Stimulated activated naive CD4-positive, alpha-beta T cell treated with Interleukin-2 at 50 U/mL for 16 hours (primary cell): ENCODE measurements around the gene PTGER1.
A peak's percentile ranks its signal among the peaks of the same experiment; 100 is the strongest.
"Not testable (repeated sequence)": the region's sequence is repeated elsewhere in the genome, so short reads cannot be mapped to it uniquely, and the experiment has no call there.

Source experiments
- DNase-seq: peaks from one replicate; lab custom pipeline; 2025; lab: John Stamatoyannopoulos, UW

PTGER1 gene, protein sequence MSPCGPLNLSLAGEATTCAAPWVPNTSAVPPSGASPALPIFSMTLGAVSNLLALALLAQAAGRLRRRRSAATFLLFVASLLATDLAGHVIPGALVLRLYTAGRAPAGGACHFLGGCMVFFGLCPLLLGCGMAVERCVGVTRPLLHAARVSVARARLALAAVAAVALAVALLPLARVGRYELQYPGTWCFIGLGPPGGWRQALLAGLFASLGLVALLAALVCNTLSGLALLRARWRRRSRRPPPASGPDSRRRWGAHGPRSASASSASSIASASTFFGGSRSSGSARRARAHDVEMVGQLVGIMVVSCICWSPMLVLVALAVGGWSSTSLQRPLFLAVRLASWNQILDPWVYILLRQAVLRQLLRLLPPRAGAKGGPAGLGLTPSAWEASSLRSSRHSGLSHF

DNA sequence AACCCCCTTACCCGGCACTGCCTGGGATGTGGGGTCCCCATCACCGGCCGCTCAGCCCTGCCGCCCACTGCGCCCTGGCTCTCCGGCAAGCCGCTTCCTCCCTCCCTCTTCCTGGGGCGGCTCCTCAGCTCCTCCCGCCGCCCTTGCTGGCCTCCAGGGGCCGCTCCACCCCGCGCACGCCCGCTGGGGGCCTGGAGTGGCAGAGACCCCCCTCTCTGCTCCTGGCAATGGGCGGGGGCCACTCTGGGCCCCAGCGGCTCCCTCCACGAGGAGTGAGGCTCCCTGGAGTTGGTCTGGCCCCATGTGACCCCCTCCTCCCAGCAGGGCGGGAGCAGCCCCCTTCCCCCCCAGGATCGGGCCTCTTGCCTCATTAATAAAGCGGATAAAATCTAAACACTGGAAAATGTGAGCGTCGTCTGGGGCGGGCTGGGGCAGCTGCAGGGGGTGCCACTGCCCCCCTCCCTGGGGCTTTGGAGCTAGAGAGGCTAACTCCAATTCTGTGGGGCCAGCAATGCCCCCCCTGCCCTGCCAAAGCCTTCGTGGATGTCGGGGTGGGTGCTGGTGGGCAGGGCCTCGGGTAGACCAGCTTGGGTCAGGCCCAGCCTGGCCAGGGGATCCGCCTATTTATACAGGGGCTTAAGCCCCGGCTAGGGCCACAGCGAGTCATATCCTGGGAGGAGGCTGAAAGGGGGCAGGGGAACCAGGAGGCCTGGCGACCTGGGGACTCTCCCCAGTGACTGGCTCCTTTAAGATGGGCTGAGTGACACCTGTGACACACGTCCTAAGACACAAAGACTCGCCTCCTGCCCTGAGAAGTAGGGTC, at the start of gene PTGER1:
TSS of gene PTGER1 (minus strand) at position 104 of the 823 bp plus-strand sequence. CDS start 1,034 bp downstream, outside the sequence.
- no peak for DNase-seq

DNA sequence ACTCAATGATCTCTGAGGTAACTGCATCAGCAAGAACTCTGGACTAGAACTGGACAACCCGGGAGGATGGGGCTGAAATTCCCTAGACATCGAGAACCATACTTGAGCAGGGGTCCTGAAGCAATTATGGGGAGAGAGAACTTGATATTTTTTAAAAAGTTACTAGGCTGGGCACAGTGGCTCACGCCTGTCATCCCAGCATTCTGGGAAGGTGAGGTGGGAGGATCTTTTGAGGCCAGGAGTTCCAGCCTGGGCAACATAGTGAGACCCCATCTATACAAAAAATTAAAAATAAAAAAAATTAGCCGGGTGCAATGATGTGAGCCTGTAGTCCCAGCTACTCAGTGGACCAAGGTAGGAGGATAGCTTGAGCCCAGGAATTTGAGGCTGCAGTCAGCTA, 45.4 kb upstream of the PTGER1 start:
- DNase-seq: no peak

DNA sequence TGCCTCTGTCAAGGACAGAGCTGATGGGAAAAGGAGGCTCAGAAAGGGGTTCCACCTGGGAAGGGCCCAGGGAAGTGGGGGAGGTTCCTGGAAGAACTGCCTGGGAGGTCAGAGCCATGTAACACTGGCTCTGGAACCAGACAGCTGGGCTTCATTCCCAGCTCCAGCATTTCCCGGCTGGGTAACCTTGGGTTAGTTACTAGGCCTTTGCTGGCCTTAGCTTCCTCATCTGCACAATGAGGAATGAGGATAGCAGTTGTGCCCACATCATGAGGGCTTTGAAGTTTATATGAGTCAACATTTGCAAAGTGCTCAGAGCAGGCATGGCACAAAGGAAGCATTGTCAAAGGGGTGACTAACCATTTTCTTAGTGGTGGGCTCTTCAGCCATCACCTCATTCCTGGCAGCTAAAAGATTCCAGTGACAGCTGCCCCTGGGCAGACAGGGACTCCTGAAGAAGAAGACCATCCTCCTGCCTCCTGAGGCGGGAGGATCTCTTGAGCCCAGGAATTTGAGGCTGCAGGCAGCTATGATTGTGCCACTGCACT, 44.8 kb upstream of the PTGER1 start:
- no peak for DNase-seq

DNA sequence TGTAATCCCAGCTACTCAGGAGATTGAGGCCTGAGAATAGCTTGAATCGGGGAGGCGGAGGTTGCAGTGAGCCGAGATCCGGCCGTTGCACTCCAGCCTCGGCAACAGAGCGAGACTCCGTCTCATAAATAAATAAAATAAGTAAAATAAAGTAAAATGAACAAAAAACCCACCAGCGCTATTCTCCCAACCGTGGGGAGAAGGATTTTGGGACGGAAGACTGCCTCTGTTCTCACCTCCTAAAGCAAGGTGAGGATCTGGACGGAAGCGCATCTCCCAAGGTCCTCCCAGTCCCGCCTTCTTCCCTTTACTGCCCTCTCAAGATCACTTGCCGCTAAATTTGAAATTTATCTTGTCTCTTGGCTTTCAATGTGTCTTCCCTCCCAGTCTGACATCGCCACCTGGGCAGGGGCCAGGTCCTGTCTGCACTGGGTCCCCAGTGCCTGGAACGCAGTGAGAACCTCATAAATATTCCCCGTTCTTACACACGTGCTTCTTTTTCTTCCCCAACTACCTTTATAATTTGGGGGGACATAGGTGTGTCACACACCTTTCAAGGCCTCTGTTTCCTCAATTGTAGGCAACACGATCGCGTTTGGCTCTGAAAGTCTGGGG, 44.2 kb upstream of the PTGER1 start:
- no peak for DNase-seq

DNA sequence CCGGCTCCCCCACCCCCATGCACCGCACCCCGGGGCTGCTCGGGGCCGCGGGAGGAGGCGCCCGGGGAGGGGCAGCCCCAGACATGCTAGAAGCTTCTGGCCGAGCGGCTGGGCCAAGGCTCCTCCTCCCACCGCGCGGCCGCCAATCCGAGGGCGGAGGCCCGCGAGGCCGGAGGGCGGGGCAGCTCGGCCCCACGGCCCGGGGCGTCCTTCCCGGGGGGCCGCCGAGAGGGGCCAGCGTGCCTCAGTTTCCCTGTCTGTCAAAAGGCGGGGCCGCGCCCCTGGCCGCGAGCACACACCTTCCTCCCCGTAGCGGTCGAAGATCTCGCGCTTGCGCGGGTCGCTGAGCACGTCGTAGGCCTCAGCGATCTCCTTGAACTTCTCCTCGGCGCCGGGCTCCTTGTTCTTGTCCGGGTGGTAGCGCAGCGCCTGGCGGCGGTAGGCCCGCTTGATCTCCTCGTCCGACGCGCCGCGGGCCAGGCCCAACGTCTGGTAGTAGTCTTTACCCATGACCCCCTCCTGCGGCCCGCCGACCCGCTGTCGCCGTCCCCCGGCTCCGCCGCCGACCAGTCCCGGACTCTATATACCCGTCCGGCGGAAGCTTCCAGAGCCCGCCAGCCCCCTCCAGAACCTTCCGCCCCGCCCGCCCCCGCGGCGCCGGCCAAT, 42.8 kb upstream of the PTGER1 start, which contains the start of gene DNAJB1:
TSS of gene DNAJB1 (minus strand) at position 558 of the 666 bp plus-strand sequence. CDS start at position 510, 48 bp downstream.
- peak; percentile 71 for DNase-seq

DNA sequence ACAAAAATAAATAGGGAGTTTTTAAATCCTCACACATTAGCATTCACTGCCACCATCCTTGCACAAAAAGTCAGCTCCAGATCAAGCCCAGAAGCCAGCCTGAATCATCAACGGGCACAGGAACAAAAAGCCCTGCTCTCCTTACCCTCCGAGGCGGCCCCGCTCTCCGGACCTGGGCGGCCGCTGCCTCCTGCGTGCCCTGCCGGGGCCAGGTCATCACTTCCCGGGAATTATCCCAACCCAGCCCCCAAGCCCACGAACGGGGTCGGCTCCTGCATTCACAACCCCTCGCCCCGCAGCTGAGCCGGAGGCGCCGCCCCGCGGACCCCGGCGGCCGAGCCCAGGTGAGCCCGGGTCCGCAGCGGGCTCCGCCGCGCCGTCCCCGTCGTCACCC, 42.3 kb upstream of the PTGER1 start:
- no peak for DNase-seq

DNA sequence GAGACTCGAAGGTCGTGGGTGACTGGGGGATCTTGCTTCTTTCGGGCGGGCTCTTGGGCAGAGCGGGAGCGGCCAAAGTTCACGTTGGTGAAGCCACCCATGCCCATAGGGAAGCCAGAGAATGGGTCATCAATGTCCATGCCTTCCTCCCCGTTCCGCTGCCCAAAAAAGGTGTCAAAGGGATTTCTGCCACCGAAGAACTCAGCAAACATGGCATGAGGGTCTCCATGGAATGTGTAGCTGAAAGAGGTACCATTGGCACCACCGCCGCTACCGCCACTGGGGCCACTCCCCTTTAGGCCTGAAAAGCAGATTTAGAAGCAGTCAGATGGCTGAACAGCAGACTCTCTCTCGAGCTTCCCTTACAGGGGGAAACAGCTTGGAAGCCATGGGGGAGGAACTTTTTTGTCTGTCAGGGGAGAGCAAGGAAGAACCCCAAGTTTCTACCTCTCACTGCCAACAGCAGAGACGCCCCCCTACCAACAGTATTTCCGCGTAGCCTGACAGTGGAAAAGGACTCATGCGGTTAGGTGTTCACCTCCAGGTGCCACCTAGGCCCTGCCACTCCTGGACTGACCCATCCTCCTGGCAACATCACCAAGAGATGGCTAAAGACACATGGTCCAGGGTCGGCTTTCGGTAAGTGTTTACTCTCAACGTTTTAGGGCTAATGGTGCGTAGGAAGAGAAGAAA, 41.7 kb upstream of the PTGER1 start:
- DNase-seq: no peak

DNA sequence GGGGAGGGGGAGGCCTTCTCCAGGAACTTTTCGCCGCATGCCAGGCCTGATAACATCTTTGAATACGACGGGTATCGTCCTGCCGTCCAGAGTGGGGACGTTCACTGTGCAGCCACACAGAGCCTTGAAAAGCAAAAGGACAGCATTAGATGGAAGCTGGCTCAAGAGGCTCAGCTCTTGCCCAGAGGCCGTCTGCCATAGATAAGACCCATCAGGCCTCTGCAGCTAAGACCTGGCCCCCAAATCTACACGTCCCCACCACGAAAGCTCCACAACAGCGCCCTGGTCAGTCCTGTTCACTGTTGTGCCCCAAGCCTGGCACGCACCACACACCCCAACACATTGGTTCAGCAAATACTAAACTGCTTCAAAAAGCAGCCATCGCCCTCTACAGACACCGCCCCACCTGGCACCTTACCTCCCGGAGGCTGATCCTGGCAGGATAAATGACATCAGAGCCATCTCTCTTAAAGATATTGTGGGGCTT, 40.9 kb upstream of the PTGER1 start:
- DNase-seq: no peak

DNA sequence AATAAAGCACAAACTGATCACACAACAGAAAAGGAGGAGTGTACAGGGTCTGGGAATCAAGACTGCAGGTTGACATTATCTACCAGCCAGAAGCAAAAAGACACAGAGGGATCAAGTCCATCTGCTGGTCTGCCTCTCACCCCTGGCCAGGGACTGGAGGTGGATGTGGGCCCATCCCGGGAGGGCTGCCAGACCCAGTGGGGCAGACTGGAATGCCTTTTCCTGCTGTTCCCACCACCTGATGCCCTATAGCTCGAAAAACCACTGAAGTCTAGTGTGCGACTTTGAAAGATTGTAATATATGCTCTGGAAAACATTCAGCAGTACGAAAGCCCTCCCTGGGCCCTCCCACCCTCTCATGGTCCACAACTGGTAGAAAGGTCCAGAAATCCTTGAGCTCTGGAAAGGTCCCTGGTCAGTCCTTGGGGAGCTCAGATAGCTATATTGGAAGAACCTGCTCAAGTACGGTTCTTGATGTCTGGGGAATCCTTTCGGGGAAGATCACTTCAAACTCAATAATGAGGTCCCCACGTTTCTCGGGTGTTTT, 40.4 kb upstream of the PTGER1 start:
- DNase-seq: no peak

DNA sequence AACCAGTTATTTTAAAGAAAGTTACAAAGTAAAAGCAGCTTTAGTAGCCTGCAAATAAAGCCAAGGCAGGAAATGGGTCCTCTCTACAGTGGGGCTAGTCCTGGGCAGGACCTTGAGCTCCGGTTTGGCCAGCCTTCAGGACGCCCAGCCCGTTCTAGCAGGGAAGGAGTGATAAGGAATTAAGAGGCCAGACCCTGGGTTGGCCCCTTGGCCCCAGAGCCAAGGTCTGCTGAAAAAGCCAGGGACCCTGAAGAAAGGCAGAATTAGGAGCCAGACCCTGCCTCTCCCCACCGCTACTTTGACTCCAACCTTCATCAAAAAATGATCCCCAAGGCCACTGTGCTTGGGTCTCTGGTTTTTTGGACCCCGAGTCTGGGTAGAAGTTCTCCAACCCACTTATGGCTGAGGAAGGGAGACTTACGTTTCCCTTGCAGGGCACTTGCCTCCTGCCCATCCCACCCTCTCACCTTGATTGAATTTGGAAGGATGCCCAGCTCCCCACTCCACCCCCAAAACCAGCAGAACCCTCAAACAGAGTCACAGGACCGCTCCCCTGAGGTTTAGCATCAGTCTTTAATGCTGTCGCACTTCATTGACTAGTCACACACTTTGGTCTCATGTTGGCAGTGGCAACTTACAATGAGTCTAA, 39.2 kb upstream of the PTGER1 start:
- no peak for DNase-seq

DNA sequence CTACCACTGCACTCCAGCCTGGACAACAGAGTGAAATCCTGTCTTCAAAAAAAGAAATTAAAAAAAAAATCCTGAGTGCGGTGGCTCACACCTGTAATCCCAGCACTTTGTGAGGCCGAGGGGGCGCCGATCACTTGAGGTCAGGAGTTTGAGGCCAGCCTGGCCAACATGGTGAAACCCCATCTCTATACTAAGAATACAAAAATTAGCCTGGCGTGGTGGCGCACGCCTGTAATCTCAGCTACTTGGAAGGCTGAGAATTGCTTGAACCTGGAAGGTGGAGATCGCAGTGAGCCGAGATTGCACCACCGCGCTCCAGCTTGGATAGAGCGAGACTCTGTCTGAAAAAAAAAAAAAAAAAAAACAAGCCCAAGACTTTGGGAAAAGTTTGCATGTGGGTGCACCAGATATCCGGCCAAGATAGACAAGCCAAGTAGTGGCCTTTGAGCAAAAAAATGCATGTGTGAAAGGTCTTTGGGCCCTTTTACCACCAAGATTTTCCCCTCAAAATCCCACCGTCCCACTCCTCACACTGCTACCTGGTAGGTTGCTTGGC, 37.3 kb upstream of the PTGER1 start:
- no peak for DNase-seq

DNA sequence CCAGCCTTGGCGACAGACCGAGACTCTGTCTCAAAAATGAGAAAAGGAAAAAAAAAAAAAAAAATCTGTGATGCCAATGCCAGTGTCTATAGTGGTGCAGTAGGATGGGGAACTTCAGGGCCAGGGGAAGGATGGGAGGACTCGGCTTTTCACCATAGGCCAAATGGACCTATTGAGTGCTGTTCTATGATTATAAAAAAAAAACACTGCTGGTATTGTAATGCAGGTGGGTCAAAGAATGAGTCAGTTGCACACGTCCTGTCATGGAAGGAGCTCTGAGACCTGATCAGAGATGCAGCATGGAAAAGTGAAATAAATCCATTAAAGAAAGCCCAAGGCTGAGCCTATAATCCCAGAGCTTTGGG, 36.1 kb upstream of the PTGER1 start:
- DNase-seq: no peak

DNA sequence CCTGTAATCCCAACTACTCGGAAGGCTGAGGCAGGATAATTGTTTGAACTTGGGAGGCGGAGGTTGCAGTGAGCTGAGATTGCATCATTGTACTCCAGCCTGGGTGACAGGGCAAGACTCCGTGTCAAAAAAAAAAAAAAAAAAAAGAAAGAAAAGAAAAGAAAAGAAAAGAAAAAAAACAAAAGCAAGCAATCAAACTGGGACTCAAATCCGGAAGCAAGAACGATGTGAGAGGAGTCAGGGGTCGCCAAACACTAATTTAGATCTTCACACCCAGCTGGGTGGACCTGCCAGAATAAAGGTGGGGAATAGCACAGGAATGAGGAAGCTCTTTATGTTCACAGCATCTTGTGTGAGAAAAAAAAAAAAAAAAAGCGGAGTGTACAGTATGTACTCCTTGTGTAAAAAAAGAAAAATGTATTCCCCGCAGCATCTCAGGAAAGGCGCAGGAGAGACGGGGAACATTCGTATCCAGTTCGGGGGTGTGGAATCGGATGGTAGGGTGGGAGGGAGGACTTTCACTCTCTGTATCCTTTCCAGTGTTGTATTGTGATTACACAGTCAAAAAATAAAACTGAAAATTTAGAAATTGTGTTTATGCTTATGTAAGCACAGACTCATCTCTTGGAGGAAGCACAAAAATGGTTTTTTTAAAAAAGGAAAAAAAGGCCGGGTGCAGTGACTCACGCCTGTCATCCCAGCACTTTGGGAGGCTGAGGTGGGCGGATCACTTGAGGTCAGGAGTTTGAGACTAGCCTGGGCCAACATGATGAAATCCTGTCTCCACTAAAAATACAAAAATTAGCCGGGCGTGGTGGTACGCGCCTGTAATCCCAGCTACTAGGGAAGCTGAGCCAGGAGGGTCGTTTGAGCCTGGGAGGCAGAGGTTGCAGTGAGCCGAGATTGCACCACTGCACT, 35.4 kb upstream of the PTGER1 start:
- DNase-seq: no peak

DNA sequence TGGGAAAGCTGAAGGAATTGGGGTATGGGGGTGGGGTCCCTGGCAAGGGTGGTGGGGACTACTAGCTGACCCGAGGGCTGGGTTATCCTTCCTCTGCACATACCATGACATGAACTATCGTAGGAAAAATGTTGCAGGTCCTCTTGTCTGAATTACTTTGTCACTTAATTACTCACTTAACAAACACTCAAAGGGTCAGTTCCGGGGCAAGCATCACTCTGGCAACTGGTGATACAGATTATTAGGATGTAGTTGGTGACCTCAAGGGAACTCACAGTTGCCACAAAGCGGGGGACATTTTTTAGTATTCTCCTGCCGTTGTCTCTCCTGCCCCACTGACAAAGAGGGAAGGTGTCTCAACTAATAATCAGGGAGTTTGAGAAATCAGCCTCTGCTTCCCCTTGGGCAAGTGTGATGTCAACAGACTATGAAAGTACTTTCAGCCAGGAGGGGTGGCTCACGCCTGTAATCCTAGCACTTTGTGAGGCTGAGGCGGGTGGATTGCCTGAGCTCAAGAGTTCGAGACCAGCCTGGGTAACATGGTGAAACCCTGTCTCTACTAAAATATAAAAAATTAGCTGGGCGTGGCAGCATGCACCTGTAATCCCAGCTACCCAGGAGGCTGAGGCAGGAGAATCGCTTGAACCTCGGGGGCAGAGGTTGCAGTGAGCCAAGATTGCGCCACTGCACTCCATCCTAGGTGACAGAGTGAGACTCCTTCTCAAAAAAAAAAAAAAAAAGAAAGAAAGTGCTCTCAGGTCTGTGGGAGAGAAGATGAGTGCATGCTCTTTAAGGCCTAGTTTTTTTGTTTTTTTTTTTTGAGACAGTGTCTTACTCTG, 32.8 kb upstream of the PTGER1 start:
- no peak for DNase-seq

DNA sequence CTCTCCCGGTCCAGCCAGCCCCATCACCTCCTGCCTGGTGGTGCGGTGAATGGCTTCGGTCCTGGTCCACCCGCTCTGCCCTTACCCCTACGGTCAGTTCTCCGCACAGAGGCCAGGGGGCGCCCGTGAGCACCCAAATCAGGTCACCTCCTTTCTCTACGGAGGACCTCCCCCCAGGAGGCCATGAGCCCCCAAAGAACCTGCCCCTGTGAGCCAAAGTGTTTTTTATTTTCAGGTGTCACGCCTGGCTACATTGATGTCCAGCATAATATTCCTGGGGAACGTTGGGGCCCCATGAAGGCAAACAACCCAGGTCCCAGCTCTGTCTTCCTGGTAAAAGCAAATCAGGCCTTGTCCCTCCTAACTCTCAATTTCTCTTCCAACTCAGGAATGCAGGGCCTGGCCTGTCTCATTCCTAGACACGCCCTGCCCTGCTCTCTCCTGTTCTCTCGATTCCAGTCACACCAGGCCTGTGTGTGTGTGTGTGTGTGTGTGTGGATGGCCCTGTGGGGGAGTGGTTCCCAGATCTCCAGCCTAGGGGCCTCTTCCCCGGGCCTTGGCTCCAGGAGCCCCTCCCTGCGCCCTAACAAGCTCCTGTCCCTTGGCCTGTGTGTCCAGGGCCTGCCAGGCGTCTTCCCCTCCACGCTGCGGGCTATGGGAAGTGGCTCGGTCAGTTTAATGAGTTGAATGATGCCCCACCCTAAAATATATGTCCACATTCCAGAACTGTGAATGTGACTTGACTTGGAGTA, 30.5 kb upstream of the PTGER1 start:
- peak; percentile 54 for DNase-seq

DNA sequence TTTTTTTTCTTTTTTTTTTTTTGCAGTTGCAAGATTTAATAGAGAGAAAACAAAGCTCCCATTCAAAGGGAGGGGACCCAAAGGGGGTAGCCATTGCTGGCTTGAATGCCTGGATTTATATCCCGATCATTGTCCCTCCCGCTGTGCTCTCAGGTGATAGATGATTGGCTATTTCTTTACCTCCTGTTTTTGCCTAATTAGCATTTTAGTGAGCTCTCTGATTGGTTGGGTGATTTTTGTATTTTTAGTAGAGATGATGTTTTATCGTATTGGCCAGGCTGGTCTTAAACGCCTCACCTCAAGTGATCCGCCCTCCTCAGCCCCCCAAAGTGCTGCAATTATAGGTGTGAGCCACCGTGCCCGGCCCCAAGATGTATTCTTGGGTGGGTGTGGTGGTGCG, 29.4 kb upstream of the PTGER1 start:
- DNase-seq: not testable (repeated sequence)

DNA sequence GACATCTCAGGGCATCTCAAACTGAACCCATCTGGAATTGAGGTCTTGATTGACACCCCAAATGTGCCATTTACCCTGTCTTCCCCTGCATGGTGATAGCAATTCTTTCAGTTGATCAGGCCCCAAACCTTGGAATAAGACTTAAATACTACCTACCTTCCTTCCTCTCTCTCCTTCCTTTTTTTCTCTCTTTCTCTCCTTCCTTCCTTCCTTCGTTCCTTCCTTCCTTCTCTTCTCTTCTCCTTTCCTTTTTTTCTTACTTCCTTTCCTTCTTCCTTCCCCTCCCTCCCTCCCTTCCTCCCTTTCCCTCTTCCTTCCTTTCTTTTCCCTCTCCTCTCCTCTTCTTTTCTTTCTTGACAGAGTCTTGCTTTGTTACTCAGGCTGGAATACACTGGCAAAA, 28.1 kb upstream of the PTGER1 start:
- DNase-seq: no peak
